Gastroesophageal sphincter (tissue), 3 donors: ENCODE results near the gene GARIN5B.

Experiments used
- EP300 ChIP-seq: sonication (generic); formaldehyde crosslinking; IDR thresholded peaks from one replicate; pipeline ENCODE4 v1.6.1; 2017; ENCODE audit warnings: antibody characterized with exemption, mild to moderate bottlenecking
- POLR2A ChIP-seq, 2 donors: fragments of 450-650 bp; IDR thresholded peaks; one replicate each; pipeline ENCODE4 v1.6.1; 2017; ENCODE audit warnings: antibody characterized with exemption in 2 of 2, mild to moderate bottlenecking in 2 of 2, moderate library complexity in 1 of 2
- POLR2AphosphoS5 ChIP-seq: sonication (generic); formaldehyde crosslinking; IDR thresholded peaks from one replicate; pipeline ENCODE4 v1.6.1; 2017; ENCODE audit warnings: antibody characterized with exemption
- TF ChIP-seq, protein P1 (sequence below), 4 experiments: fragments of 200-600 bp in 2 of 4; fragments of 450-650 bp in 2 of 4; sonication (generic) in 1 of 4; IDR thresholded peaks; one replicate each; pipeline ENCODE4 v1.5.1; 2017 to 2019; ENCODE audit warnings: antibody characterized with exemption in 4 of 4, mild to moderate bottlenecking in 2 of 4, moderate library complexity in 2 of 4

DNA sequence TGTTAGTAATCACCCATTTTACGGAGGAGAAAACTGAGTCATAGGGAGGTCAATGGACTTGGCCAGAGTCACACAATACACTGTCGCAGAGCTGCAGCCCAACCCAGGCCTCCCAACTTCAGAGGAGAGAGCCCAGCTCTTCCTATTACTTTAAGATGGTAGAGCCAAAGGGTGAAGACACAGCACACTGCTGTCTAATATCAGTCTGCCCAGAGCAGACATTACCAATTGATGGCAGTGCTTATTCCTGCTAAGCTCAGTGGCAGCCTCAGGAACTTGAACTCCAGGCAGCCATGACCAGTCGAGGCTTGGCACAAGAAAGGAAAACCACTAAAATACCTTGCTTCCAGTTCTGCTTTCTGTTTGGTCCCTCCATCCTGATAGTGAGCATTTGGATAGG, 56.3 kb downstream of the GARIN5B start:
- TF ChIP-seq, protein P1, sequence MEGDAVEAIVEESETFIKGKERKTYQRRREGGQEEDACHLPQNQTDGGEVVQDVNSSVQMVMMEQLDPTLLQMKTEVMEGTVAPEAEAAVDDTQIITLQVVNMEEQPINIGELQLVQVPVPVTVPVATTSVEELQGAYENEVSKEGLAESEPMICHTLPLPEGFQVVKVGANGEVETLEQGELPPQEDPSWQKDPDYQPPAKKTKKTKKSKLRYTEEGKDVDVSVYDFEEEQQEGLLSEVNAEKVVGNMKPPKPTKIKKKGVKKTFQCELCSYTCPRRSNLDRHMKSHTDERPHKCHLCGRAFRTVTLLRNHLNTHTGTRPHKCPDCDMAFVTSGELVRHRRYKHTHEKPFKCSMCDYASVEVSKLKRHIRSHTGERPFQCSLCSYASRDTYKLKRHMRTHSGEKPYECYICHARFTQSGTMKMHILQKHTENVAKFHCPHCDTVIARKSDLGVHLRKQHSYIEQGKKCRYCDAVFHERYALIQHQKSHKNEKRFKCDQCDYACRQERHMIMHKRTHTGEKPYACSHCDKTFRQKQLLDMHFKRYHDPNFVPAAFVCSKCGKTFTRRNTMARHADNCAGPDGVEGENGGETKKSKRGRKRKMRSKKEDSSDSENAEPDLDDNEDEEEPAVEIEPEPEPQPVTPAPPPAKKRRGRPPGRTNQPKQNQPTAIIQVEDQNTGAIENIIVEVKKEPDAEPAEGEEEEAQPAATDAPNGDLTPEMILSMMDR (IDR thresholded peaks at IDR 0.05), result no peak
- TF ChIP-seq POLR2A (IDR thresholded peaks at IDR 0.05) (no peak), EP300 (no peak), POLR2AphosphoS5 (no peak)
